ENCODE measurements around the gene FGD2. TPM values are rescaled to one million over a fixed set of nuclear protein-coding genes. Genes with fewer than 3 reads are reported as not detected.

Gene FGD2
- total and polyA plus RNA-seq, 9 of the 15 experiments (the other 6 are each of a cell fraction or from before 2014, with no cell fraction given): 0.09 TPM; not detected in 8

GRCh38 chr6:37053683-37054082 is 48.2 kb downstream of the FGD2 start:
- Histone ChIP-seq H3K4me3 (no peak overlapping the region), H2AFZ (ENCODE audit: low read depth, low read length) (peak overlapping the region; percentile 52), H3K4me1 (replicated peaks in 1 of 2; ENCODE audit: control insufficient read depth in 2 of 2, insufficient read depth in 2 of 2, low read length in 2 of 2) (peaks cover 53 to 73% of the 10 kb centered on the region in 2 experiments), H3K27me3 (ENCODE audit: control insufficient read depth in 2 of 2, insufficient read depth in 2 of 2, low read length in 2 of 2) (no peaks in the 10 kb centered on the region), H3K27ac (ENCODE audit: extremely low read depth, low read depth, low read length) (peak overlapping the region; percentile 5; the same call in 1 of the 3 replicates), H3K9ac (ENCODE audit: insufficient read depth in 1 of 2, low read depth in 2 of 2, low read length in 2 of 2) (peak overlapping the region in 1 of 2 experiments; percentile 53; a peak in 1 of 4 replicates), H3K9me1 (ENCODE audit: control insufficient read depth, insufficient read depth, low read length) (no peaks in the 10 kb centered on the region), H3K4me2 (ENCODE audit: insufficient read depth, low read length) (no peak overlapping the region), H3K79me2 (ENCODE audit: control insufficient read depth, insufficient read depth, low read length) (peaks cover 30% of the 10 kb centered on the region; the same call in 2 of the 3 replicates), H3K36me3 (ENCODE audit: control insufficient read depth, insufficient read depth, low read length) (no peaks in the 10 kb centered on the region), H4K20me1 (replicated peaks; ENCODE audit: control insufficient read depth, insufficient read depth, low read length) (no peaks in the 10 kb centered on the region), H3K9me3 (replicated peaks; ENCODE audit: control insufficient read depth, insufficient read depth, low read depth, low read length) (no peaks in the 10 kb centered on the region)
- intact Hi-C loops (cut with micrococcal nuclease): no loop called here
- 59% methylated on average over 7 of the region's 7 CpGs for WGBS (ENCODE audit: insufficient coverage, low coverage, missing lambda C conversion rate)
- ATAC-seq: no peak
- DNase-seq (ENCODE audit: extremely low read depth in 1 of 4, low spot score in 3 of 4): peak in 1 of 4 experiments; percentile 7
- in situ Hi-C loops (cut with MboI): loop anchor here (5.0 to 10.0 kb wide), 2 partner anchors 119 to 151 kb away; partner anchors contain the start of gene PIM1
- CTCF ChIA-PET (ENCODE audit: low intra/inter-chr PET ratio): interaction anchor here (0.6 to 3.3 kb wide), 2 partner anchors 118 to 156 kb away, joined by 3 to 31 read pairs; no protein-coding TSS in a partner anchor
- no peak for FAIRE-seq
- TF ChIP-seq WHSC1 (IDR thresholded peaks at IDR 0.05; ENCODE audit: low read length) (peak; percentile 20), RFX1 (IDR thresholded peaks at IDR 0.05) (no peak), ZNF592 (IDR thresholded peaks at IDR 0.05) (0 out of 2 replicates have a peak, but pooled peaks have one; percentile 15), FOXA1 (IDR thresholded peaks at IDR 0.05; ENCODE audit: borderline replicate concordance) (no peak), SAFB2 (IDR thresholded peaks at IDR 0.05; ENCODE audit: borderline replicate concordance, low read depth, low read length, severe bottlenecking) (no peak)
- no TSS peak for BruUV-seq (replicated peaks)
- POLR2A ChIA-PET: interaction anchor here (0.7 to 4.7 kb wide), 3 partner anchors 24 to 124 kb away, joined by 3 to 34 read pairs (median 3); partner anchors contain the start of gene PIM1
